GM08714 (cell line): Measurements from ENCODE around the gene APBB2.

Experiments used
- H3K4me3 ChIP-seq: fragments of 200-500 bp; sonication (Bioruptor generic); 2 replicates; pipeline ENCODE4 v1.5.1; 2014; ENCODE audit warnings: mild to moderate bottlenecking, low read length, inconsistent platforms
- ZNF274 ChIP-seq: IDR thresholded peaks from 2 replicates; pipeline ENCODE4 v1.6.1; 2012; ENCODE audit warnings: mild to moderate bottlenecking, low read depth, low read length

Gene APBB2

GRCh38 chr4:40992472-40993295 lies 221.7 kb downstream of the APBB2 start:
- TF ChIP-seq ZNF274, result no peak
- no peak overlapping the region; the same call in 1 of the 2 replicates for H3K4me3 ChIP-seq

GRCh38 chr4:40991908-40992307 lies 222.4 kb downstream of the APBB2 start:
- TF ChIP-seq ZNF274, result no peak

GRCh38 chr4:40990899-40991265 lies 223.5 kb downstream of the APBB2 start:
- TF ChIP-seq ZNF274, result no peak
- no peak overlapping the region for H3K4me3 ChIP-seq

More at GRCh38 chr4:40991908-40992307, 222.4 kb downstream of the APBB2 start:
- H3K4me3 ChIP-seq, result no peak overlapping the region; the same call in 1 of the 2 replicates

- H3K4me3 ChIP-seq, result no peak overlapping the region
- TF ChIP-seq ZNF274, result no peak
These were observed 224.0 kb downstream of the APBB2 start for GRCh38 chr4:40990236-40990898.

- no peak for TF ChIP-seq ZNF274
- H3K4me3 ChIP-seq, result no peak overlapping the region
These were observed 227.2 kb downstream of the APBB2 start for GRCh38 chr4:40987151-40987550.

- no peak for TF ChIP-seq ZNF274
These were observed 228.0 kb downstream of the APBB2 start for GRCh38 chr4:40986375-40986774.

GRCh38 chr4:40984051-40984450 lies 230.3 kb downstream of the APBB2 start:
- TF ChIP-seq ZNF274, result no peak
- H3K4me3 ChIP-seq, result no peak overlapping the region

More at GRCh38 chr4:40986375-40986774, 228.0 kb downstream of the APBB2 start:
- no peak overlapping the region for H3K4me3 ChIP-seq

GRCh38 chr4:40980318-40980883 lies 233.9 kb downstream of the APBB2 start:
- H3K4me3 ChIP-seq, result no peak overlapping the region
- TF ChIP-seq ZNF274, result no peak

- no peak for TF ChIP-seq ZNF274
- no peak overlapping the region for H3K4me3 ChIP-seq
These were observed 235.8 kb downstream of the APBB2 start for GRCh38 chr4:40978548-40978947.

GRCh38 chr4:40976343-40976742 lies 238.0 kb downstream of the APBB2 start:
- TF ChIP-seq ZNF274, result no peak

GRCh38 chr4:40972722-40973121 lies 241.6 kb downstream of the APBB2 start:
- TF ChIP-seq ZNF274, result no peak

More at GRCh38 chr4:40976343-40976742, 238.0 kb downstream of the APBB2 start:
- no peak overlapping the region for H3K4me3 ChIP-seq

GRCh38 chr4:40971338-40971737 lies 243.0 kb downstream of the APBB2 start:
- no peak for TF ChIP-seq ZNF274

More at GRCh38 chr4:40972722-40973121, 241.6 kb downstream of the APBB2 start:
- no peak overlapping the region for H3K4me3 ChIP-seq

GRCh38 chr4:40969501-40969900 lies 244.8 kb downstream of the APBB2 start:
- no peak for TF ChIP-seq ZNF274

More at GRCh38 chr4:40971338-40971737, 243.0 kb downstream of the APBB2 start:
- no peak overlapping the region for H3K4me3 ChIP-seq

GRCh38 chr4:40967550-40967949 lies 246.8 kb downstream of the APBB2 start:
- no peak overlapping the region for H3K4me3 ChIP-seq
- TF ChIP-seq ZNF274, result no peak

More at GRCh38 chr4:40969501-40969900, 244.8 kb downstream of the APBB2 start:
- no peak overlapping the region for H3K4me3 ChIP-seq
